ENCODE measurements around the gene CNTNAP4.

GRCh38 chr16:76276745-76277438 lies at the start of gene CNTNAP4:
- no peak for TF ChIP-seq CTCF (IDR thresholded peaks at IDR 0.05; ENCODE audit: poor library complexity)
- no peak for TF ChIP-seq EZH2 (IDR thresholded peaks at IDR 0.05; ENCODE audit: borderline replicate concordance)
